K562 (cell line): ENCODE data around the gene GRWD1. TPM values are rescaled to one million over a fixed set of nuclear protein-coding genes. Genes with fewer than 3 reads are reported as not detected.

Experiments used
- CTCFL ChIP-seq: IDR thresholded peaks from 2 replicates; pipeline ENCODE4 v1.6.1; 2011; ENCODE audit warnings: borderline replicate concordance, low read depth, mild to moderate bottlenecking, moderate library complexity, low read length; ENCODE audit not compliant: insufficient read depth, poor library complexity, severe bottlenecking
- EP300 ChIP-seq: IDR thresholded peaks from 2 replicates; pipeline ENCODE4 v1.6.1; 2012; ENCODE audit warnings: low read length, improper control_type of control experiment
- FOSL1 ChIP-seq: fragments of 200-800 bp; sonication (Bioruptor generic); conservative IDR thresholded peaks from 2 replicates; pipeline ENCODE4 v1.6.1; 2016; ENCODE audit warnings: missing genetic modification characterization, missing compliant biosample characterization
- KHSRP ChIP-seq: fragments of 450-650 bp; IDR thresholded peaks from 2 replicates; pipeline ENCODE4 v1.6.1; 2017
- NFXL1 ChIP-seq: fragments of 450-650 bp; formaldehyde crosslinking; IDR thresholded peaks from 2 replicates; pipeline ENCODE4 v1.4.0; 2021; ENCODE audit warnings: mild to moderate bottlenecking
- PCBP1 ChIP-seq: fragments of 200-400 bp; formaldehyde crosslinking; IDR thresholded peaks from 2 replicates; pipeline ENCODE4 v1.6.1; 2018; ENCODE audit warnings: mild to moderate bottlenecking, low read depth, low read length; ENCODE audit not compliant: poor library complexity, severe bottlenecking
- PTRF ChIP-seq: fragments of 450-650 bp; IDR thresholded peaks from 2 replicates; pipeline ENCODE4 v1.6.1; 2016; ENCODE audit warnings: mild to moderate bottlenecking, missing genetic modification characterization, missing compliant biosample characterization
- RREB1 ChIP-seq: fragments of 250-450 bp; sonication (Bioruptor Pico); IDR thresholded peaks from 2 replicates; pipeline ENCODE4 v1.4.0; 2020
- TGIF2 ChIP-seq: sonication (generic); formaldehyde crosslinking; IDR thresholded peaks from 2 replicates; pipeline ENCODE4 v1.8.1; 2022; ENCODE audit warnings: mild to moderate bottlenecking, missing genetic modification reagents, moderate library complexity
- ZBTB43 ChIP-seq: sonication (generic); formaldehyde crosslinking; IDR thresholded peaks from 2 replicates; pipeline ENCODE4 v1.8.0; 2023; ENCODE audit warnings: mild to moderate bottlenecking, missing genetic modification reagents
- ZKSCAN3 ChIP-seq: fragments of 250-450 bp; sonication (Bioruptor Pico); IDR thresholded peaks from 2 replicates; pipeline ENCODE4 v1.4.0; 2020
- ZNF280A ChIP-seq: fragments of 450-650 bp; IDR thresholded peaks from 2 replicates; pipeline ENCODE4 v1.6.1; 2018; ENCODE audit warnings: mild to moderate bottlenecking, low read depth; ENCODE audit not compliant: partially characterized antibody
- polyA plus RNA-seq, 8 experiments: library from polyadenylated mRNA; depleted of rRNA in 4 of 8; stranded (reverse) in 5 of 8; unstranded in 3 of 8; fragments of >200 nt; fragmentation: Nextera tagmentation in 2 of 8; fragmentation: Illumina TruSeq in 1 of 8; extraction: Ambion mirVana in 2 of 8; extraction: Trizol in 1 of 8; gene quantifications; 2 replicates each; pipeline versions ENCODE4 v1.2.1 to v1.2.3, GENCODE V29; 2011 to 2014; ENCODE audit warnings: inconsistent platforms in 1 of 8, missing spikeins in 1 of 8
- total RNA-seq, 7 experiments: library from RNA; depleted of rRNA in 6 of 7; stranded (reverse); fragments of >200 nt in 6 of 7; fragmentation: Illumina TruSeq in 2 of 7; extraction: Trizol in 2 of 7; gene quantifications; 2 replicates each; pipeline versions ENCODE4 v1.2.1 to v1.2.3, GENCODE V29; 2011 to 2021; ENCODE audit warnings: low replicate concordance in 1 of 7
- TF ChIP-seq, protein P1 (sequence below), 2 experiments: fragments of 450-650 bp in 1 of 2; IDR thresholded peaks; 2 replicates each; pipeline ENCODE4 v1.6.1; 2011 to 2017; ENCODE audit warnings: low read depth in 2 of 2, antibody characterized with exemption in 1 of 2, borderline replicate concordance in 1 of 2, low read length in 1 of 2, mild to moderate bottlenecking in 1 of 2, mixed read lengths in 1 of 2; ENCODE audit not compliant: control insufficient read depth in 1 of 2

GRWD1 gene
- total and polyA plus RNA-seq, 9 of the 15 experiments (the other 6 are each of a cell fraction or from before 2014, with no cell fraction given): 1.5 to 87.2 (median 24.5) TPM

DNA sequence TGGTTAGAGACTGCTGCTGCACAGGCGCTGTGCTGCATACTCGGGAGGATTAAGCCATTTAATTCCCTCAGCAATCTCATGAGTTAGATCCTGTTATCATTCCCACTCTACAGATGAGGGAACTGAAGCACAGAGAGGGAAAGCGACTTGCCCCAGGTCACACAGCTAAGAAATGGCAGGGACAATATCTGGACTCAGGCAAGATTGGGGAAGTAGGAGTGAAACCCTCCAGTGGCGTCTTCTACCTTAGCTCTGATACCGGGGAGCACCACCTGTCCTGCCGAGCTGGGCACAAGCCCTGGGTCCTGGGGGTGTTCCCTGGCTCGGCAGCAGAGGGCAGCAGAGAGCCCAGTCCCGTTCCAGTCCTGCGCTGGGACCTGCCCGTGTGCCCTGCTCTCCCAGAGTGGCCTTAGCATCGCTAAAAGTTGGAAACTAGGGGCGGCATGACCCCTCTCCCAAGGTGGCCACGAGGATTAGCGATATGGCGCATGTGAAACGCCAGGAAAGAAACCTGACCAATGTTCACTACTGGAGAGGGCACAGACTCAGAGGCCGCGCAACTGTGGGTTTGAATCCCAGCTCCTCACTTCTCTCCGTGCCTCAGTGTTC, 43.9 kb downstream of the GRWD1 start (continued):
- TF ChIP-seq, protein P1, sequence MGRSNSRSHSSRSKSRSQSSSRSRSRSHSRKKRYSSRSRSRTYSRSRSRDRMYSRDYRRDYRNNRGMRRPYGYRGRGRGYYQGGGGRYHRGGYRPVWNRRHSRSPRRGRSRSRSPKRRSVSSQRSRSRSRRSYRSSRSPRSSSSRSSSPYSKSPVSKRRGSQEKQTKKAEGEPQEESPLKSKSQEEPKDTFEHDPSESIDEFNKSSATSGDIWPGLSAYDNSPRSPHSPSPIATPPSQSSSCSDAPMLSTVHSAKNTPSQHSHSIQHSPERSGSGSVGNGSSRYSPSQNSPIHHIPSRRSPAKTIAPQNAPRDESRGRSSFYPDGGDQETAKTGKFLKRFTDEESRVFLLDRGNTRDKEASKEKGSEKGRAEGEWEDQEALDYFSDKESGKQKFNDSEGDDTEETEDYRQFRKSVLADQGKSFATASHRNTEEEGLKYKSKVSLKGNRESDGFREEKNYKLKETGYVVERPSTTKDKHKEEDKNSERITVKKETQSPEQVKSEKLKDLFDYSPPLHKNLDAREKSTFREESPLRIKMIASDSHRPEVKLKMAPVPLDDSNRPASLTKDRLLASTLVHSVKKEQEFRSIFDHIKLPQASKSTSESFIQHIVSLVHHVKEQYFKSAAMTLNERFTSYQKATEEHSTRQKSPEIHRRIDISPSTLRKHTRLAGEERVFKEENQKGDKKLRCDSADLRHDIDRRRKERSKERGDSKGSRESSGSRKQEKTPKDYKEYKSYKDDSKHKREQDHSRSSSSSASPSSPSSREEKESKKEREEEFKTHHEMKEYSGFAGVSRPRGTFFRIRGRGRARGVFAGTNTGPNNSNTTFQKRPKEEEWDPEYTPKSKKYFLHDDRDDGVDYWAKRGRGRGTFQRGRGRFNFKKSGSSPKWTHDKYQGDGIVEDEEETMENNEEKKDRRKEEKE (IDR thresholded peaks at IDR 0.05; ENCODE audit: borderline replicate concordance in 1 of 2, control insufficient read depth in 1 of 2, low read depth in 2 of 2, low read length in 1 of 2): no peak
- TF ChIP-seq TGIF2 (CRISPR knock-in tag) (no peak), CTCFL (no peak), PCBP1 (no peak), ZKSCAN3 (CRISPR knock-in tag) (no peak), ZNF280A (no peak), EP300 (no peak), FOSL1 (tag) (no peak), PTRF (tag) (no peak), NFXL1 (no peak), ZBTB43 (0 out of 2 replicates have a peak, but pooled peaks have one; percentile 48), KHSRP (no peak), RREB1 (CRISPR knock-in tag) (no peak)
